HG03097 (cell line): Measurements from ENCODE around the gene CD276.
"Not testable (repeated sequence)": the region's sequence is repeated elsewhere in the genome, so short reads cannot be mapped to it uniquely, and the experiment has no call there.

Experiments used
- ATAC-seq: cut with Tn5 transposase; IDR thresholded peaks from one replicate; pipeline ENCODE4 v1.9.1; 2021; ENCODE audit not compliant: unreplicated experiment, low FRiP score

The CD276 gene

DNA sequence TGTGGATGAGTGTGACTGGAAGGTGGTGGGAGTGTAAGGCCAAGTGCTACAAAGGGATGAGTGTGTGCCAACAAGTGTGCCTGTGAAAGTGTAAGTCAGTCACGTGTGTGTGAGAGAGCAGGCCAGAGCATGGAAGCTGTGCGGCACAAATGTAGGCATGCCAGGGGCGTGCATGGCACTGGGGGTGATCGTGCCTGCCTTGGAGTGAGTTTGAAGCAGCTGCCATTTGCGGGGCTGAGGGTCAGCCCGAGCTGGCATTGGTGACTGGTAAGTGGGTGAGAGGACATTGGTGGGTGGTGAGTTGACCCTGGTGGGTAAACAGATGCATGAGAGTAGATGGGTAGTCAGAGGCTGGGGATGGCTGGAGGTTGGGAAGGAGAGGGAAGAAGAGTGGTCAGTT, 24.5 kb downstream of the CD276 start:
- no peak for ATAC-seq

DNA sequence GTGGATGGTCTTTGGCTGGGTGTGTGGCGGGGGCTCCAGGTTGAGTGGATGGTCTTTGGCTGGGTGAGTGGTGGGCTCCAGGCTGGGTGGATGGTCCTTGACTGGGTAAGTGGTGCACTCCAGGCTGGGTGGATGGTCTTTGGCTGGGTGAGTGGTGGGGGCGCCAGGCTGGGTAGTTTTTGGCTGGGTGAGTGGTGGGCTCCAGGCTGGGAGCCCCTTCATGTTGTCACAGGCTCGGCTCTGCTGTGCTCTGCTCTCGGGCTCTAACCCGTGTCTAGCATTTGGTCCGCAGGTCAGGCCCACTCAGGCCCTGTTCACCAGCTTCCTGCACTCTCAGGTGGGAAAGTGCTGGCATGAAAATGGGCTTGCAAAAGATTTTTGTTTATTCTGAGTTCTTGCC, 25.1 kb downstream of the CD276 start:
- no peak for ATAC-seq

- ATAC-seq: no peak
Measured at GRCh38 chr15:73709686-73710085, 25.5 kb downstream of the CD276 start.

- no peak for ATAC-seq
Measured at GRCh38 chr15:73710321-73710720, 26.1 kb downstream of the CD276 start.

DNA sequence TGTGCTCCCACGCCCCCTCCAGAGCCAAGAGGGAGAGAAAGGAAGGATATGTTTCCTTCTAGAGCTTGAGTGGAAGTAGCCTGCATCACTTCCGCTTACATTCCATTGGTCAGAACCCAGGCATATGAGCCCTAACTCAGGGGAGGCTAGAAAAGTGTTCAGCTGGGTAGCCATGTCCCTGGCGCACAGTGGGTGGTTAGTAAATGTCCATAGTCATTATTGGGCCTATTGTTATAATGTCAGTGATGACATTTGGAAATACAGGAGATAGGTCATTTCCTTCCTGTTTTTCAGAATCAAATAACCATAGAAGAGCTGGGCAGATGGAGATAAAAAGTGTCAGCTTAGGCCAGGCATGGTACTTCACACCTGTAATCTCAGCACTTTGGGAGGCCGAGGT, 27.3 kb downstream of the CD276 start:
- ATAC-seq: no peak

- no peak for ATAC-seq
Measured at GRCh38 chr15:73712107-73712506, 27.9 kb downstream of the CD276 start.

GRCh38 chr15:73714695-73715301, 30.6 kb downstream of the CD276 start:
- no peak for ATAC-seq

DNA sequence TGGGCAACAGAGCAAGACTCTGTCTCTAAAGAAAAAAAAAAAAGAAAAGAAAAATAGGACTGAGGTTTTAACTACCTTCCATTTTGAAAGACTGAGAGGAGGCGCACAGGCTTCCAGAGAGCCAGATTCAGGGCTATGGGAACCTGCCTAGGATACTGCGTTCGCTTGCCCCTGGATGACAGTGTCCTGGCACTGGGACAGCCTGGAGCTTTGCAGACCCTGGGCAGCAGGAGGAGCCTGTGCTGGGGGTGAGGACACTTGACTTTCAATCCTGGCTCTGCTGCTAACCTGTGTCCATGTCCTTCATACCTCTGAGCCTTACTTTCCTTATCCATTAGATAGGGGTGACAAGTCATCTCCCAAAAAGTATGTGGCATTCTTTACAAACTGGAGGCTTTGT, 31.2 kb downstream of the CD276 start:
- ATAC-seq: no peak

GRCh38 chr15:73716417-73716816, 32.2 kb downstream of the CD276 start:
- no peak for ATAC-seq

DNA sequence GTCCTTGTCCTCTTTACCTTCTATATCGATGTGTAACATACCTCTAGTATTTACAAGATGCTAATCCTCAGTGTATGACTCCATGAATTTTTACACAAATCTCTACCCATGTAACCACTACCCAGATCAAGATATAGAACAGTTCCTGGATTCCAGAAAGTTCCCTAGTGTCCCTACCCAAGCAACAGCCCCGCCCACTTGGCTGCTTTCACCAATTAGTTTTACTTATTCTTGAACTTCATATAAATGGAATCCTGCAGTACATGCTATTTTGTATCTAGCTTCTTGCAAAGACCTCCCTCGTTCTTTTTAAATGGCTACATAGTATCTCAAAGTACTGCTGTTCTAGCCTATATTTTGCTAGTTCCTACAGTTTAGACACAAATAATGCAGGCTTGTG, 33.0 kb downstream of the CD276 start:
- no peak for ATAC-seq

DNA sequence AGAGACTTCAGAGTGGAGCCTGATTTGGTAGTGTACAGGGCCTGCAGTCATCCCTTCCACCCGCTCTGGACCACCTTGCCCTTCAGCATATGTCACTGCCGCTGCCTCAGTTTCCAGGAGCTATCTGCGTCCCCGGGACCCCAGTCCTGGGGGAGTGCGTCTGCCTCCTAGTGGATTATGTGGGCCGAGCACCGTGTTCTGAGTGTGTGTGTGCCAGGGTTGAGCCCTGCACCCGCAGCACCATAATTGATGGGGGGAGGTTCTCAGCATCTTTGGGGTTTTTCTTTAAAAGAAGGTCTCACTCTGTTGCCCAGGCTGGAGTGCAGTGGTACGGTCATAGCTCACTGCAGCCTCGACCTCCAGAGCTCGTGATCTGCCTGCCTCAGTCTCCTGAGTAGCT, 33.6 kb downstream of the CD276 start:
- no peak for ATAC-seq

GRCh38 chr15:73718694-73719093, 34.5 kb downstream of the CD276 start:
- ATAC-seq: no peak

- no peak for ATAC-seq
Measured at GRCh38 chr15:73722425-73722824, 38.2 kb downstream of the CD276 start.

DNA sequence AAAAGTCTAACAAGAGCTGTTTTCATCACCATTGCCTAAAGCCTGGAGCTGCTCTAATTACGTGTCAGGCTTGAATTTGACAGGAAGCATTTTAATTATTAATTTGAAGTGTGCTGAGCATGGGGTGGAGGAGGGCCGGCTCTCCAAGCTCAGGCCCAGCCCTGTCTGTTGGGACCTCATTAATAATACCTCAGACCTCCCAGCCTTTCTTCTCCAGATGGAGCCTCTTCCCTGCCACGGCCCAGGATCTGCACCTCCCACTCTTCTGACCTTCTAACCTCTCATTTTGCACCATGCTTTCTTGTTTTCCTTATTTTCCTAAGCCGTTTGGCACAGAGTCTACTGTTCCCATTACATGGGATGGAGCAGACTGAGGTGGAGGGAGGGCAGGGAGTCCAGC, 39.0 kb downstream of the CD276 start:
- ATAC-seq: no peak

DNA sequence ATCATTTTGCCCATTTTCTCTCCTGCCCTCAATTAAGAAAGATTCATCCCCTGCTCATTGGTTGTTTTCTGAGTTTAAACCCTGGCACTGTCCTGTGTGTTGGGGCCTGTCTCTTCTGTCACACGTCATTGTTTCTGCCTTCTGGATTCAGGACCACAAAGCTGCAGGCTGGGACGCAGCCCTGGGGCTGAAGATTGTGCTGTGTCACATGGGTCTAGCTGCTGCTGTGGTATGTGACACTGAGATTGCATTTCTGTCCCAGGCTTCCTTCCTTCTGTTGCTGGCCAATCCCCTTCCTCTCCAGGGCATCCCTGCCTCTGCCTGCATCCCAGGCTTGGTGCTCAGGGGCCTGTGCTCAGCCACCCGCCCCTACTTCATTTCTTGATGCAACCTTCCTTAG, 40.0 kb downstream of the CD276 start:
- ATAC-seq: no peak

DNA sequence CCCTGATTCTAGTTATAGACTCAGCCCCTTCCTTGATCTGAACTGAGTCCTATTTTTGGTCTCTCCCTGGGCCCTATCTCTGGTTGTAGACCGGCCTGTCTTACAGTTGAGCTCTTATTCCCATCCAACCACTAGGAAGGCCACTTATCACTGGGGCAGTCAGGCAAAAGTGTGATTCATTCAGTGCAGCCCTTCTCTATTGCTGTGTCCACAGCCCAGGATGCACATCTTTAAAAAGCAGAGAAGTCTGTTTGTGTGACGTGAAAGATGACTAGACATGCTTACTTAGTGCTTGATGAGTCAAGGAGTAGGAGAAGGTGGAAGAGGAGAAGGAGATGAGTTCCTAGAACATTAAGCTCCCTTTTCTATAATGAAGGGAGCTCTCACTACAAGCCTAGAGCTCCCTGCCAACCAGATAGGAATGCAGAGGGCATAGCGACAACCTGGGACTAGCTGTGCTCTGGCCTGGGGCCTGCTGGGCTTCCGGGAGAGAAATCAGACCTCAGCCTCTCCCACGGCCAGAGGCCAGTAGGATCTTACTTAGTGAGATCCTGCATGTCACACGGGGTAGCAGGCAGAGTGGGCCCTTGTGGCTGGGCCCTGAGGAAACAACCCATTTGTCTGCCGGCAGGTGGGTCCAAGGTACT, 43.3 kb downstream of the CD276 start:
- ATAC-seq: no peak

- not testable (repeated sequence) for ATAC-seq
Measured at GRCh38 chr15:73732051-73732450, 47.9 kb downstream of the CD276 start.

DNA sequence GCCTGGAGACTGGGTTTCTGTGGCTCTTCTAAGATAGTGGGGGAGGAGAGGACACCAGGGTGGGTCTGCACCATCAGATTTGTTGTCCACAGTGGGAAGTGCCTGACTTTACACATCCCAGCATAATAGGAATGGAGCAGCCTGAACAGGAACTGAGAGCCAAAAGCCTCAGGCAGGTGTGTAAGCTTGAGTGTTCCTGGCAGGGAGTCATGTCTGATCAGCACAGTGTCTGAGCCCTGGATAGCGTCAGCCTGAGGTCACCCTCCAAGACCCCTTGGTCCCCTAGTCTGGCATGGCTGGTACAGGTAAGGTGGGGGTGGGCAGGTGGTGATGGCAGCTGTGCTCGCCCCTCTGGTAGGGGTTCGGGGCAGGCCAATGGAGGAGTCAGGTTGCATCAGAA, 48.7 kb downstream of the CD276 start:
- no peak for ATAC-seq

- ATAC-seq: no peak
Measured at GRCh38 chr15:73737535-73737934, 53.4 kb downstream of the CD276 start.

- ATAC-seq: no peak
Measured at GRCh38 chr15:73740152-73741048, 56.2 kb downstream of the CD276 start.

- no peak for ATAC-seq
Measured at GRCh38 chr15:73741321-73741836, 57.2 kb downstream of the CD276 start.
